GM21423 (cell line): ENCODE measurements around the gene ZFAND3.
"Not testable (repeated sequence)": the region's sequence is repeated elsewhere in the genome, so short reads cannot be mapped to it uniquely, and the experiment has no call there.

ENCODE experiments used
- ATAC-seq: cut with Tn5 transposase; IDR thresholded peaks from one replicate; pipeline ENCODE4 v1.9.1; 2021; ENCODE audit warnings: mild to moderate bottlenecking, moderate library complexity; ENCODE audit not compliant: unreplicated experiment

The ZFAND3 gene

GRCh38 chr6:37990762-37991525, 171.4 kb downstream of the ZFAND3 start:
- ATAC-seq: peak; percentile 44

- ATAC-seq: no peak
Measured at GRCh38 chr6:37992749-37993148, 173.2 kb downstream of the ZFAND3 start.

- ATAC-seq: not testable (repeated sequence)
Measured at GRCh38 chr6:37993194-37993593, 173.7 kb downstream of the ZFAND3 start.

- no peak for ATAC-seq
Measured at GRCh38 chr6:37993596-37993995, 174.1 kb downstream of the ZFAND3 start.

- no peak for ATAC-seq
Measured at GRCh38 chr6:37994223-37994622, 174.7 kb downstream of the ZFAND3 start.

- ATAC-seq: no peak
Measured at GRCh38 chr6:37998366-37998765, 178.8 kb downstream of the ZFAND3 start.

- no peak for ATAC-seq
Measured at GRCh38 chr6:38001386-38001785, 181.9 kb downstream of the ZFAND3 start.

- no peak for ATAC-seq
Measured at GRCh38 chr6:38004908-38005307, 185.4 kb downstream of the ZFAND3 start.

- ATAC-seq: no peak
Measured at GRCh38 chr6:38011937-38012336, 192.4 kb downstream of the ZFAND3 start.

GRCh38 chr6:38012573-38012972, 193.0 kb downstream of the ZFAND3 start:
- ATAC-seq: no peak

GRCh38 chr6:38015341-38015740, 195.8 kb downstream of the ZFAND3 start:
- ATAC-seq: no peak

- ATAC-seq: no peak
Measured at GRCh38 chr6:38016824-38017223, 197.3 kb downstream of the ZFAND3 start.

GRCh38 chr6:38018755-38019165, 199.2 kb downstream of the ZFAND3 start:
- no peak for ATAC-seq

- ATAC-seq: no peak
Measured at GRCh38 chr6:38020593-38020992, 201.1 kb downstream of the ZFAND3 start.

GRCh38 chr6:38021029-38021428, 201.5 kb downstream of the ZFAND3 start:
- ATAC-seq: no peak

- no peak for ATAC-seq
Measured at GRCh38 chr6:38021571-38021970, 202.0 kb downstream of the ZFAND3 start.

GRCh38 chr6:38022688-38023087, 203.2 kb downstream of the ZFAND3 start:
- ATAC-seq: no peak

- no peak for ATAC-seq
Measured at GRCh38 chr6:38024908-38025307, 205.4 kb downstream of the ZFAND3 start.

GRCh38 chr6:38025451-38025850, 205.9 kb downstream of the ZFAND3 start:
- ATAC-seq: no peak

GRCh38 chr6:38027685-38028373, 208.3 kb downstream of the ZFAND3 start:
- no peak for ATAC-seq

- no peak for ATAC-seq
Measured at GRCh38 chr6:38030380-38030779, 210.9 kb downstream of the ZFAND3 start.

GRCh38 chr6:38032797-38033196, 213.3 kb downstream of the ZFAND3 start:
- no peak for ATAC-seq
